Measurements from ENCODE around the gene EPHA3.

The EPHA3 gene

DNA sequence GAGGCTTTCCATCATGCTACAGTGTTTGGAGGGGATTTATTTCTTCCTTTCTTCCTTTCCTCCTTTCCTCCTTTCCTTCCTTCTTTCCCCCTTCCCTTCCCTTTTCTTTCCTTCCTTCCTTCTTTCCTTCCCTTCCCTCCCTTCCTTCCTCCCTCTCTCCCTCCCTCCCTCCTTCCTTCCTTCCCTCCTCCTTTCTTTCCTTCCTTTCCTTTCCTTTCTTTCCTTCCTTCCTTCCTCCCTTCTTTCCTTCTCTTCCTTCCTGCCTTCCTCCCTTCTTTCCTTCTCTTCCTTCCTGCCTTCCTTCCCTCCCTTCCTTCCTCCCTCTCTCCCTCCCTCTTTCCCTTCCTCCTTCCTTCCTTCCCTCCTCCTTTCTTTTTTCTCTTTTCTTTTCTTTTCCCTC, 127.2 kb downstream of the EPHA3 start:
- no peak for DNase-seq

DNA sequence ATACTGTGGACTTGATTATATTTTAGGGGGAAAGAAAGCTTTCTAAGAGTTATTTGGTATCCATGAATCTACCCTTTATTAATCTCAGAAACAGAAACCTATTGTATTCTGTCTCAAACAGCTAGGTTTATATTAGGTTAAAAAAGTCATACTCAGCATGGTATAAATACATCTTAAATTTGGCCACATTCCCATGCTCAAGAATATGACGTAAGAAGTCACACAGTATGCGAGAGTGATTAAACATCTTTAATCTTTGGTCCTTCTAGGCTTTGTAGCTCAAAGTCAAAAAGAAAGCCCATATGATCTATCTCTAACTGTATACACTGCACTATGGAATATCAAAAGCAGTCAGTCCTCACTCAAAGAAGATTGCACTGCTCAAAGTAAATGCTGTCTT, 131.4 kb downstream of the EPHA3 start:
- no peak for DNase-seq

DNA sequence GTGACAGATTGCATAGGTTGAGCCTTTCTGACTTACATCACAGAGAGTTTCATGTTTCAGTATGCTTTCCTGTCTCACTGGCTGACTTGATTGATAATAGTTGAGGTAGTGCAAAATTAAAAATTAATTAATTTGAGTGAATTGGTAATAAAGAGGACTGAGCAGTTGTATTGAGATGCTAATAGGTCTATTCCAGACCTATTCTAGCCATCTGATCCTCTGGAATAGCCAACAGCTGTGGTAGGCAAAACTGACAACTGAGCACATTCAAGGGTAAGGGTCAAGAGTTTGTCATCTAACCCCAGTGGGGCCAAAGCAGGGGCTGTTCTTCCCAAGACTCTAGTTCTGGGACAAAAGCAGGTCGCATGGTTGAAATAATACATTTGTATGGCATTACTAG, 132.4 kb downstream of the EPHA3 start:
- no peak for DNase-seq

DNA sequence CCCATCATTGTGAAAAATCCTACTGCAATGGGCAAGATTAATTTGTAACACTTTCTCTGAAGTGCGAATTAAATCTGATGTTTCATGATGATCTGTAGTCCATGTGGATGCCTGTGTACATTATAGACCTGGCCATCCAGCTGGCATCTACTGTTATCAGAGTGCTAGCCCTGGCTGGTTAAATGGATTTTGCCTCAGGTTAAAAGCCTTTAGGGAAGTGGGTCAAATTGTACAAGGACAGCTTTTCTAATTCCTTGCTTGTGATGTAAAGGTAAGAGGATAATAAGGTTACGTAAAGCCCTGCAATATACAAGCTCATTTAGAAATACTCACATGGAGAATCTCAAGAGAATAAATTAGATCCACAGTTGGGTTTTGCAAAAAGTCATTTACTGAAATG, 138.2 kb downstream of the EPHA3 start:
- DNase-seq: no peak

DNA sequence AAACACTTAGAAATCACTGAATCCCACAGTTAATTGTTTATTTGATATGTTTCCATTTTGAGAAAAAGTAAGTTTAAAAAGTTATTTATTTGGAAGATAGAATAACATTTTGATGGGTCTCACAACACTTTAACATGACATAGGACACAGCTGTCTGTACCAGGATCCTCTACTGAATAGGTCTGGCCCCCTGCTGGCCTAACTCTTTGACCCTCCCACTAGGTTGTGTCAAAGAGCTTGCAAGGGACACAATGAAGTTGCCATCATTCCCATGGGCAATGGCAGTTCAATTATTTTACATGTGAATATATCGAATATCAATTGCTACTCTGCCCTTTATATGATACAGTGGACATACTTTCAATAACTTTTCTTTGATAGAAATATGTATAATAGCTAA, 138.9 kb downstream of the EPHA3 start:
- no peak for DNase-seq

DNA sequence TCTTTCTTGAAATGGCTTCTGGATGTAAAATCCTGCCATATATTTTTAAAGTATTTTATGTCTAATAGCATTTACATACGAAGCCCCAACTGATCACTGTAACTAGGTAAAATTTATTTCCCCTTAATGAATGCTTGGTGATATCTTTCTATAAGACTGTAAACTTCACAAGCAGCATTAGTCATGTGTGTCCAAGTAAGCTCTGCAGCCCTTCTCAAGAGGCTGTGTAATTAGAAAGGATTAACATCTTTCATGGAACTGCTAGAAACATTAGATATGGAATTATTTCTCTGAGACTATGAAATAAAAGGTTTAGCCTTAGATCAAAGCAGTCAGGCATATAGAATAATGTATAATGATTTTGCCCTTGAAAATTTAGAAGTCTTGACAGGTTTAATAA, 143.3 kb downstream of the EPHA3 start:
- DNase-seq: no peak

DNA sequence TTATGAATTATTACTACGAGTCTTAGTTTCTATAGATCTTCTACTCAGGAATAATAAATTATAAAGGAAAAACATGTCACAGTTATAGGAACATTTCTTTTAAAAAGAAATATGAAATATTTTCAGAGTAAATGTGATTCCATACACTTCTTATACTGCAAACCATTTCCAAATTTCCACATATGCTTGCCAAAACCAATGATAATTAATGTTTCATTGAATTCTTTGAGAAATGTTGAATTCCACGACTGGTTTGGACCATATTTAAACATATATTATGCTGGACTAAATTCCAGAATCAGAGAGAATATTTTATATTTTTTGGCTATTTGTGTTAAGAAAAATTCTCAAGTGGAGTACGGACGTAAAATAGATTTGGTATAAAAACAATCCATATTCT, 144.6 kb downstream of the EPHA3 start:
- DNase-seq: no peak

DNA sequence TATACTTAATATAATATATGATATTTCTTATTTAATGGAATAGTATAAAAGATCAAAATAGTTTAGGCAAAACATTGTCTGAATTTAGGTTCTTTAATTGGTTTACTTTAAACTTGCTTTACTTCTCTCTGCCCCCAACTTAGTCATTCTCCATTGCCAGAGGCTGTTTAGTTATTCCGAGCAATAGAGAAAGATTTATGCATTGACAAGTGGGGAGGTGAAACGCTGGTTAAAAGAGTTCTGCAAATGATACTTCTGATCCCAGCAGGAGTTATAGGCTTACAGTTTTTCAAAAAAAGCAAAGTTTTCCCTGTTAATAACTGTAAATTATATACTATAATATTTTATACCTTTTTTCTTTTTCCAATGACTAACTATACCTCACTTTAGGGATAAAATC, 145.4 kb downstream of the EPHA3 start:
- no peak for DNase-seq

DNA sequence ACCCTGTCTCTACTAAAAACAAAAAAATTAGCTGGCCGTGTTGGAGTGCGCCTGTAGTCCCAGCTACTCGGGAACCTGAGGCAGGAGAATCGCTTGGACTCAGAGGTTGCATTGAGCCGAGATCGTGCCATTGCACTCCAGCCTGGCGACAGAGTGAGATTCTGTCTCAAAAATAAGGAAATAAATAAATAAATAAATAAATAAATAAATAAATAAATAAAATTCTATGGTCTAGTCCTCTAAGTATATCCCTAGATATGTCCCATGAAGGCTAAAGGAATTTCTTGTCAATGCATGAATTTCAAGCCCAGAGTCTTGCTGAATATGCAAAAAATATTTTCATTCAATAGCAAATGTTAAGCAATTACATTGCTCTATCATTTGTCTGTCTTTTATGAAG, 149.0 kb downstream of the EPHA3 start:
- DNase-seq: no peak

DNA sequence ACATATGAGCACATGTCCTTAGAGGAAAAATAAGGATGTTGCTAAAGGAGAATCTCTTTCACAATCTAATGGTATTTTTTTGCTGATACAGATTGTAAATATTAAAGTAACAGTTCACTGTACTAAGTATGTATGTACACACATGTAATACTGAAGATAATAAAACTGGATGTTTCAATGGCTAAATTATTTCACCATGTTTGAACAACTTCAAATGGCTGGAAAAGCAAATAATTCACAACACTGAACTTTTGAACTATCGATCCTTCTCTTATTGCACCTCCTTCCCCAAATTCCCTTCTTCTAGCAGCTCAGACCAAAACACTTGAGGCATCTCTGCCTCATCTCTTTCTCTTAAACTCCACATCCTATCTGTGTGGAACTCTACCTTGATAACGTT, 149.5 kb downstream of the EPHA3 start:
- no peak for DNase-seq

DNA sequence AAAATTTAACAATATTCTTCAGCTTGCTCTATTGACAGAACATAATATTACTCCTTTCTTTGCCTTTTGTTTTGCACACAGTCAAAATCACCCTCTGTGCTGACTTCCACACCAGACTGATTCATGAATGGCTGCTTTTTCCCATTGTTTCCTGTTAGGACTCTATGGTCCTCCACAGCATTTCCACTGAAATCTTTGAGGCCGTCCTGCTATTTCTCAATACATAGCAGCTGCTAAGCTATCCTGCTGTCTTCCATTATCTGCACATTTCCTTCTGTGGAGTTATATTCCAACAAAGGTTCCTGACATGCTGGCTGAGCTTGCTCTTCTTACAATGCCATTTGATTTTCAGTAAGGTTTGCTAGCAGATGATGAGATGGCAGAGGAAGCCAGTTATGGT, 153.3 kb downstream of the EPHA3 start:
- DNase-seq: no peak

DNA sequence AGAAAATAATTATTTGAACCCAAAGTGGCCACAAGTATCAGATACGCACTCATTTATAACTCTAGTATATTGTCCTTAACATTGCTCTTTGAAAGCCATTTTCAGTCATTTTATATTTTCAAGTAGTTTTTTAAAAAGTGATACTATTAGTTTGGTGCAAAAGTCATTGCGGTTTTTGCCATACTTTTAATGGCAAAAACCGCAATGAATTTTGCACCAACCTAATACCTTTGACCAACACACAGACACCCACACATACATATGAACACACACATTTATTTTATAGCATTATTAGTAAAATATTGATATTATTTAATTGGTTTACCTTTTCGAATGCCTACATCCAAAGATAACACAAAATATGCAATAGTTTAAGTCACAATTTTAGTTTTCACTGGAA, 154.3 kb downstream of the EPHA3 start:
- no peak for DNase-seq

DNA sequence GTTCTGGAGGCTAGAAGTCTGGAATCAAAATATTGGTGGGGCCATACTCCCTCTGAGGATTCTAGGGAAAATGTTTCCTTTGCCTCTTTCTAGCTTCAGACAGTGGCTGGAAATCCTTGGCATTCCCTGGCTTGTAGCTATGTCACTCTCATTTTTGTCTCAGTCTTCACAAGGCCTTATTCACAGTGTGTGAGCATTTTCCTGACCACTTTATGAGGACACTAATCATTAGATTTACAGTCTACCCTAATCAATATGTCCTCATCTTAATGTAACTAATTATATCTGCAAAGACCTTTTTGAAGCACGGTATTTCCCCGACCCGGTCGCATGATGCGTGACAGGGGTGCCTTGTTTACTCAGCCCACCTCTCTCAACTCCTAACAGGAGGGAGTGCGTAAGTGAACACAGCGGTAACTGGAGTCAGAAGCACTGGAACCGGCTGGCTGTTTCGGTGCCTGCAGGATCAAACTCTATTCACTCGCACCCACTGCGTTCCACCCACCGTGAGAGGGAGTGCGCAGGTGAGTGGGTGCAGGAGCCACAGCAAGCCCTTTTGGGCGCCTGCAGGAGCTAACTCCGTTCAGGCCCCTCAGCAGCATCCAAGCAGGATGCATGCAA, 155.0 kb downstream of the EPHA3 start:
- DNase-seq: no peak

DNA sequence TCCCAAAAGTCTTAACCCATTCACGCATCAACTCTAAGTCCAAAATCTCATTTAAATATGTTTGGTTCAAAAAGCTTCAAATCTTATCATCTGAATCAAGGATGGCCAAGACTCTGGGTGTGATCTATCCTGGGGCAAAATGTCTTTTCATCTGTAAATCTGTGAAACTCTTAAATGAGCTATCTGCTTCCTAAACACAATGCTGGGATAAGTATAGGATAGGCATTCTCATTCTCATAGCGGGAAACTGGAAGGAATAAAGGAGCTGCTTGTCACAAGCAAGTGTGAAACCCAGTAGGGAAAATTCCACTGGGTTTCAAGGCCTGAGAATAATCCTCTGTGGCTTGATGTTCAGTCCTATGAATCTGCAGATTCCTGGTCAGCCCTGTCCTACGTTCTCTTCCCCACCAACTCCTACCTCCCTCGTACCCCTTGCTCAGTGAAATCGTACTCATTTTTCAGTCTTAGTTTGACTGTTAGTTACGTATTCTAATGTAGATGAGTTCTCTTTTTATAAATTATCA, 156.7 kb downstream of the EPHA3 start:
- no peak for DNase-seq

DNA sequence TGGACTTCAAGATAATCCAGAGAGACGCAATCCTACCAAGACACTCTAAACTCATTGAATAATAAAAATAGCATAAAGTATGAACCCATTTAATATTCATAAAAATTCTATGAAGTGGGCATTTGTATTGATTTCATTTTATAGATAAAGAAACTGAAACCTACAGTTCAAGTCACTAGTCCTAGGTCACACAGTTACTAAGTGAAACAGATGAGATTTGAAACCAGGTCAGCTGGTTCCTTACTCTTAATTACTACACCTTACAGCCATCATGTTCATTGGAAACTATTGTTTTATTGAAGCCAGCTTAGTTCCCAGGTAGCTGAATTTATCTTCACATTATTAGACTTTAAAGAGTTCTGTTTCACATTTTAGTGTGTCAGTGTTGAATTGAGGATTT, 158.7 kb downstream of the EPHA3 start:
- DNase-seq: no peak

DNA sequence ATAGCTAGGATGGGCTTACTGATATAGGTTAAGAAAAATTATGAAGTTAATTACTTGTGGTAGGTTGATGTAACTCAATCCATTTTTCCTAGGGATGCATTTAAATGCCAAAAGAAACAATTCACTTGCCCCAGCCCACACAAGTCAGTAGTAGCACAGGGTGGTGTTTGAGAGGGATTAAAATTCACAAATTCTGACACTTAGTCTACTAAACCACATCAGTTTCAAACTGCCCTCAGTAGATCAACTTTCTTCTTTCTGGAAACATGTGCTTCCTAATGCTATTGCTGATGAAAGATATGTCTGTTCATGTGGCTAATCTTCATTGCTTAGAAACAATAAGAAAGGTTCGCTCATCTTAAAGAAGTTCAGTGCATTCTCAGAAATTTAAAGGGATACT, 160.6 kb downstream of the EPHA3 start:
- DNase-seq: no peak

DNA sequence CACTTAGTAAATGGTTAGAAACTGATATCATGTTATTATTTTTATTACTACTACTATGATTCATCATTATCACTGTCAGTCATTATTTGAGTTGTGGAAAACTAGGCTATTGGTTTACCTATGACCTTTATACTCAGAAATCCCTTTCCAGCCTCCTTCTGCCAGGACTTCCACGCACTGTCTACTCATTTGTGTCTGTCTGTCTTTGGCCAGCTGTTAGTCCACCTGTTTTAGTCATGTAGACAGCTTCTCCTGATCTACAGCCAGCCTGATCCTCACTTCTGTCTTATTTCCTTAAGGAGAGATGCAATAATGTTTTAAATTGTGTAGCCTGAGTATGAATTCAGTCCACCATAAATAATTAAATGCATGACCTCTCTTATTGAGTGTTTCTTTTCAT, 162.8 kb downstream of the EPHA3 start:
- DNase-seq: no peak

DNA sequence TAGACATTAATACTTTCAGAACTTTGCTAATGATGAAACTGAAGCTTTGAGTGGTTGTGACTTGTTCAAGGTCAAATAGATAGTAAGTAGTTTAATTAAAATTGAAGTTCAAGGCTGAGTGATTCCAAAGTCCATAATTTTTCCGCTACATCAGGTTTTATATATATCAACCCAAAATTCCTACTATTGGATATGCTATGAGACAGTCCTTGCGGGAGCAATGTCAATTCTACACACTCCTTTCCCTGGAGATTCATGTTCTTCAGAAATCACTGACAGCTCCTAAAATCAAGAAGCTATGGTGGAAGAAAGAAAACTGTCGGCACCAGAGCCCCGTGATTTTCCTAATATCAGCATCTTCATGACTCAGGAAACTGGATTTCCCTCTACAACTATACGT, 167.6 kb downstream of the EPHA3 start:
- no peak for DNase-seq

DNA sequence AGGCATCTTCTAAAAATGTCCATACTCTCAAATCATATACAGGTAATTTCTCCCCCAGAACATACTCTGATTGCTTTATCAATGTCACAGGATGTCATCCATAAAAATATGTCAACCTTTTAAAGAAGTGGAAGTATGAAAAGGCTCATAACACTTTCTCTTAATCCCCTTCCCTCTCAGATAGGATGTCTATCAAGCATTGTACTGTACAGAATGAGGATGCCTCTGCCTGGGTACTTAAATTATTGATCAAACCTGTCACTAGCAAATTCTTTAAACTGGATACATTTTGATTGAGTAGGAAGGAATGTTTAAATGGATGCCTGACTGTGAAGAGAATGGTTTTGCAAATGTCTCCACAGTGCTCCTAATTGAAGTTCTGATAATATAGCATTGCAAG, 168.7 kb downstream of the EPHA3 start:
- no peak for DNase-seq

DNA sequence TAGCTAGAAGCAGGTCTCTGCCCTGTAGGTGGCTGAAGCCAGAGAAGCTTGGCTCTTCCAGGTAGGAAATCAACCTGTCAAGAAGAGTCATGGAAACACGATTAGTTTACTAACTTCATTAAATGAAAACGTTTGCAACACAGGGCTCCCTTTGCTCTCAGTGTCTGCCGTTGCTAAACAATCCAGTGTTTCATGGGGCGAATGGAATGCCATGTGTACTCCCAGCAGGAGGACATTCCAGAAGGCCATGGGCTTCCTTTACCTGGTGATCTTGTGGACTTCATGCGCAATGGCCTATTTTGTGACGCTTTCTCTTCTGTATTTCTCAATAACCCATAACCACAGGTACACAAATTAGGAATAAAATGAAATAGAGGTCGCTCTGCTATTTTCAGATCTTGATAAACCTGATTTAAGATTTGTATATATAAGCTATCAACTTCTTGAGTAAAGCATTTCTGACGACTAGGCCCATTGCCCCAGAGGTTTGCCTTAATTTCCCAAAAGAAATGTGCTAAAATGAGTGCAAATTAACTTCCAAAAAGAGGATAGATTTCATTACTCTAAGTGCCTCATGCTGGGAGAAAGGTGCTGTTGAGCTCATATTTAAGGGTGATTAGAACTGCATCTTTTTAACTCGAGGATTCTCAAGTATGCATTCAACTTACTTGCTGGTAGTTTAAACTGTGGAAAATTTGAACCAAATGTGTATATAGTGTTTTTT, 171.0 kb downstream of the EPHA3 start:
- no peak for DNase-seq

DNA sequence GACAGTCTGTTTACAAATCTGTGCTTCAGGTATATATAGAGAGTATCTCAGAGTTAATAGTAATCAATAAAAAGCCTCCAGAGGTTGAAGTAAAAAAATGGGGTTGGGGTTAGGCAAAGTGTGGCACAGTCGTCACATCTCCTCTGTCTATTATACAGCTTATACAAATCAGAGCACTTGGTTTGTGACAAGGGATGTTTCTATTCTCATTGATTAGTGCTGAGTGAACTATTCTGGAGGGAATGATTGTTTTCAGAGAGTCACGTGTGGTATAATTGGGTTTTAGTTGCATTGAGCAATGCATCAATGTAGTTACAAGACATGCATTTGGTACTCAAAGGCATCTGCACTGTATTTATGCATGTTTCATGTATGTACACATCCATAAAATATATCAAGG, 172.9 kb downstream of the EPHA3 start:
- no peak for DNase-seq

DNA sequence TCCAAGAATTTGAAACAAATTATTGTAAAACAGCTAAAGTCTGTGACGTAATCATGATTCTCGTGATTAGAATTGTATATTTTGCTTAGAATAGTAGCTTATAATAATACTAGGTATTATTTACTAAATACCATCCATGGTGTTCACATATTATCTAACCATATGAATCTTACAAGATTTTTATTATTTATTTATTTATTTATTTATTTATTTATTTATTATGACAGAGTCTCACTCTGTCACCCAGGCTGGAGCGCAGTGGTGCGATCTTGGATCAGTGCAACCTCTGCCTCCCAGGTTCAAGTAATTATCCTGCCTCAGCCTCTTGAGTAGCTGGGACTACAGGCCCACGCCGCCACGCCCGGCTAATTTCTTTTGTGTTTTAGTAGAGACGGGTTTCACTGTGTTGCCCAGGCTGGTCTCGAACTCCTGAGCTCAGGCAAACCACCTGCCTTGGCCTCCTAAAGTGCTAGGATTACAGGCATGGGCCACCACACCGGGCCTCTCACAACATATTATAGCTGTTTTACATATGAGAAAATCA, 173.5 kb downstream of the EPHA3 start:
- no peak for DNase-seq

DNA sequence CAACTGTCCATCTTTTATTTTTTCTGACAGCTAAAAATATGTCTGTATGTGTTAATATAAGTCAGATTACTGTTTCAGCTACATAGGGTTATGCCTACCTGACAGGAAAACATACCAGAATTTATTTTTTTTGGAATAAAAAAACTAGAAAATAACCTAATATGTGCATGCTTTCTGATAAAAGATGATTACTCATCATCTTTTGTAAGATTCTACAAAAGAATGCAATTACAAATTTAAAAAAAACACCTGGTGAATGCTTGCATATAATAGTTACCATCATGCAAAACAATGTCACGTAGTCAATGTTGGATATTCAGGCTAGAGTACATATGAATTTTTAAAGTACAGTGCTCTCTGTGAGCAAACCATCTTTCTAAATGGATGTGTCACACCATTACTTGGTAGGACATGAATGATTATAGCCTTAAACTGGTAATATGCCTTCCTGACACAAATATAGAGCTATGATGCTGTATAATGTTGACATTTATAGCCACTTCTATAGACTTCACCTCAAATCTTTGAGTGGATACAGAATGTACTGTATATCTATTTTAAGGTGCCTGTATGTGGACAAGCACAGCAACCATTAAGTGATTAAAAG, 180.6 kb downstream of the EPHA3 start:
- DNase-seq: no peak

DNA sequence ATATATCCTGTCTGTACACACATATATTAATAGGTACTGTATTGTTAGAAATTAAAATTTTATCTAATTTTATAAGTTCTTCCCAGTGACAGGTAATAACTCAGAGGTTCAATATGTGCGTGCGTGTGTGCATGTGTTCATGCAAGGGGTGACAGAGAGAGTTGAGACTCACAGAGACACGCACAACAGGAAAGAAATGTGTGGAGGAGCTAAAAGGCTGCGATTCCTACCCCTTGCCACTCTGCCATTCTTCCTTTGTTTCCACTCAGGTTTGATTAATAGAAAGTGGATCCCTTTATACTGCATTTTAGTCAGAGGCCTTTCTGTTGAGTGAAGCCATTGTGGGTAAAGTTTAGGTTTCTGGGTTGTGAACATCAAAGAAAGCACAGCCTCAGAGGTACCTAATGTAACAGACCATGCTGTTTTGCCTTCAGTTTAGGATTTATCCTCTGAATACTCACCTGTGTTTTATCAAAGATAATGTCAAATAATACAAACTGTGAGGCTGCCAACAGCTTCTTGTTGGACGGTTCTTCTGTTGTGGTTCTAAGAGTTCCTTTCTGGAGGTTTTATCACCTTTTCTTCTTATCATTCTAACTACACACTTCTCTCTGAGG, 182.3 kb downstream of the EPHA3 start:
- no peak for DNase-seq
